Endodermal cell (in vitro differentiated cells): Measurements from ENCODE around the gene AKT3. TPM values are rescaled to one million over a fixed set of nuclear protein-coding genes. Genes with fewer than 3 reads are reported as not detected.

Source experiments
- DNase-seq: peaks from one replicate; pipeline ENCODE4 v3.0.0-alpha.2; 2017
- H3K27ac ChIP-seq: 2 replicates; pipeline ENCODE4 v1.5.1; 2013; ENCODE audit warnings: mild to moderate bottlenecking, low read depth, low read length, moderate library complexity
- H3K27me3 ChIP-seq: 2 replicates; pipeline ENCODE4 v1.6.1; 2013; ENCODE audit warnings: mild to moderate bottlenecking, low read length, moderate library complexity; ENCODE audit not compliant: insufficient read depth, control insufficient read depth, poor library complexity, severe bottlenecking
- H3K36me3 ChIP-seq: 2 replicates; pipeline ENCODE4 v1.7.0; 2013; ENCODE audit warnings: mild to moderate bottlenecking, low read length, moderate library complexity; ENCODE audit not compliant: control insufficient read depth, insufficient read depth
- H3K4me1 ChIP-seq: one replicate; pipeline ENCODE4 v1.7.0; 2013; ENCODE audit warnings: low read length; ENCODE audit not compliant: control insufficient read depth, insufficient read depth
- H3K4me3 ChIP-seq: 2 replicates; pipeline ENCODE4 v1.5.1; 2013; ENCODE audit warnings: mild to moderate bottlenecking, low read length, moderate library complexity
- H3K9ac ChIP-seq: 2 replicates; pipeline ENCODE4 v1.6.1; 2013; ENCODE audit warnings: mild to moderate bottlenecking, low read length, moderate library complexity; ENCODE audit not compliant: poor library complexity, severe bottlenecking; ENCODE audit errors: extremely low read depth
- H3K9me3 ChIP-seq: 2 replicates; pipeline ENCODE4 v1.6.1; 2013; ENCODE audit warnings: mild to moderate bottlenecking, low read length, moderate library complexity; ENCODE audit not compliant: control insufficient read depth
- H3K27ac Mint-ChIP-seq: 2 replicates; pipeline ENCODE4 v1.8.0; 2020; ENCODE audit warnings: mixed read lengths
- H3K27me3 Mint-ChIP-seq: 2 replicates; pipeline ENCODE4 v1.8.0; 2021; ENCODE audit warnings: mild to moderate bottlenecking, mixed read lengths; ENCODE audit not compliant: insufficient read depth
- H3K36me3 Mint-ChIP-seq: 2 replicates; pipeline ENCODE4 v1.8.0; 2020; ENCODE audit warnings: low read depth, mixed read lengths
- H3K4me1 Mint-ChIP-seq: 2 replicates; pipeline ENCODE4 v1.8.0; 2020; ENCODE audit warnings: mixed read lengths
- H3K4me3 Mint-ChIP-seq: 2 replicates; pipeline ENCODE4 v1.8.0; 2020; ENCODE audit warnings: mild to moderate bottlenecking, moderate library complexity, mixed read lengths
- H3K9me3 Mint-ChIP-seq: 2 replicates; pipeline ENCODE4 v1.8.0; 2020; ENCODE audit warnings: mild to moderate bottlenecking, mixed read lengths
- CTCF ChIP-seq: fragments of 200-600 bp; sonication (generic); conservative IDR thresholded peaks from 2 replicates; pipeline ENCODE4 v1.5.0; 2021; ENCODE audit warnings: antibody characterized with exemption, mild to moderate bottlenecking
- WGBS, 2 experiments: methylation state at CpG; one replicate each; pipeline versions ENCODE4 v1.1.5 to v1.1.7; 2013; ENCODE audit warnings: missing lambda C conversion rate in 2 of 2, mixed read lengths in 1 of 2; ENCODE audit not compliant: insufficient coverage in 1 of 2, insufficient read length in 1 of 2; 5-methylcytosine and 5-hydroxymethylcytosine counted together
- total RNA-seq, 2 donors: library from RNA; stranded (reverse); fragmentation: NEBNext Ultra II Directional in 1 of 2; extraction: Animal tissue kit (Norgen Biotek cat#: 25700) in 1 of 2; gene quantifications; 2 replicates in 1 of 2; 3 replicates in 1 of 2; pipeline ENCODE4 v1.2.1, GENCODE V29; 2021

Gene AKT3
- total RNA-seq, 2 donors from 2014 or later, result 38.2 to 49.1 TPM

GRCh38 chr1:243462929-243463697 lies 386.9 kb downstream of the AKT3 start:
- Histone ChIP-seq H3K9ac (no peak overlapping the region), H3K4me1 (no peaks in the 10 kb centered on the region), H3K36me3 (no peaks in the 10 kb centered on the region), H3K27me3 (no peaks in the 10 kb centered on the region), H3K4me3 (no peak overlapping the region), H3K27ac (no peak overlapping the region), H3K9me3 (no peaks in the 10 kb centered on the region)
- H3K27ac Mint-ChIP-seq, result no peak overlapping the region
- WGBS, 2 experiments, result 75% methylated on average over 1 of the region's 1 CpG; no CpG with 5 or more reads in 1 of the 2 experiments
- H3K9me3 Mint-ChIP-seq, result no peaks in the 10 kb centered on the region
- H3K27me3 Mint-ChIP-seq, result no peaks in the 10 kb centered on the region
- H3K4me1 Mint-ChIP-seq, result no peaks in the 10 kb centered on the region
- H3K4me3 Mint-ChIP-seq, result no peak overlapping the region
- DNase-seq, result no peak
- H3K36me3 Mint-ChIP-seq, result no peaks in the 10 kb centered on the region
- TF ChIP-seq CTCF, result no peak

- Histone ChIP-seq H3K27me3 (no peaks in the 10 kb centered on the region), H3K9ac (no peak overlapping the region), H3K36me3 (no peaks in the 10 kb centered on the region), H3K27ac (no peak overlapping the region), H3K4me1 (no peaks in the 10 kb centered on the region), H3K9me3 (no peaks in the 10 kb centered on the region), H3K4me3 (no peak overlapping the region)
- no peaks in the 10 kb centered on the region for H3K27me3 Mint-ChIP-seq
- no peak overlapping the region for H3K27ac Mint-ChIP-seq
- peak; percentile 10 for DNase-seq
- no peak for TF ChIP-seq CTCF
- no peak overlapping the region for H3K4me3 Mint-ChIP-seq
- no peaks in the 10 kb centered on the region for H3K36me3 Mint-ChIP-seq
- WGBS, 2 experiments, result 93 to 100% methylated on average over 1 to 4 of the region's 4 CpGs
- H3K9me3 Mint-ChIP-seq, result no peaks in the 10 kb centered on the region
- no peaks in the 10 kb centered on the region for H3K4me1 Mint-ChIP-seq
Measured at GRCh38 chr1:243461700-243462099, 388.3 kb downstream of the AKT3 start.

- no peaks in the 10 kb centered on the region for H3K36me3 Mint-ChIP-seq
- H3K9ac ChIP-seq, result no peak overlapping the region
- H3K27me3 ChIP-seq, result no peaks in the 10 kb centered on the region
- no peaks in the 10 kb centered on the region for H3K4me1 ChIP-seq
- no peak for DNase-seq
- H3K27ac Mint-ChIP-seq, result no peak overlapping the region
- no peaks in the 10 kb centered on the region for H3K9me3 ChIP-seq
- H3K4me3 Mint-ChIP-seq, result no peak overlapping the region
- no peak overlapping the region for H3K4me3 ChIP-seq
- whole genome bisulfite sequencing, 2 experiments, result 94 to 95% methylated on average over 3 of the region's 3 CpGs
- H3K36me3 ChIP-seq, result no peaks in the 10 kb centered on the region
- no peaks in the 10 kb centered on the region for H3K9me3 Mint-ChIP-seq
- no peaks in the 10 kb centered on the region for H3K4me1 Mint-ChIP-seq
- no peaks in the 10 kb centered on the region for H3K27me3 Mint-ChIP-seq
- no peak overlapping the region for H3K27ac ChIP-seq
- no peak for TF ChIP-seq CTCF
Measured at GRCh38 chr1:243459059-243459458, 391.0 kb downstream of the AKT3 start.
